ENCODE data around the gene LRRN3.

DNA sequence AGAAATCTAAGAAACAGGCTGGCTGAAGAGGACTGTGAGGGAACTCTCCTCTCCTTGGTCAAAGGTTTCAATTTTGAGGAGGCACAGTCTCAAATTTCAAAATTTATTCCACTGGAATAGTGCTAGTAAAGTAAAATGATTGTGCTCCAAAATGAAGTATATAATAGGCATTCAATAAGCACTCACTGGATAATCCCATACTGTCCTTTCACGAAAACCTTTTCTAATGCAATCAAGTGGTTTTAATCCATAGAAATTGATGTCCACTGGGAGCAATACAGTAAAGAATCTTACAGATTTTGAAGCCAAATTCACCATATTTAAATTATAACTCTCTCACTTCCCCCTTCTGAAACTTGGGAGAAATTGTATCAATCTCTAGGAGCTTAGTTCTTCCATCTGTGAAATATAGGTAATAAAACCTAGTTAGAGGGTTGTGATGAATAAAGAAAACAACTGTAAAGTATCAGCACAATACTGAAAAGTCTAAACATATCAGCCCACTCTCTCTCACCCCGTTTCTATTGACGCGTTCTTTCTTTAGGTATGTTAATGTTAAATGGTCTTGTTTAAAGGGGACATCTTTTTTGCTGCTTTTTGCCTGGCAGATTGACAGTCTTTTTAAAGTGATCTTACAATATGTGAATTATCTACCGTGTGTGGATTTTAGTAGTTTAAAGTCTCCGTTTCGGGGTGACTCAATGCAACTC is 40.8 kb upstream of the LRRN3 start:
- TF ChIP-seq POLR2A (IDR thresholded peaks at IDR 0.05): no peak
- TF ChIP-seq, protein P1, sequence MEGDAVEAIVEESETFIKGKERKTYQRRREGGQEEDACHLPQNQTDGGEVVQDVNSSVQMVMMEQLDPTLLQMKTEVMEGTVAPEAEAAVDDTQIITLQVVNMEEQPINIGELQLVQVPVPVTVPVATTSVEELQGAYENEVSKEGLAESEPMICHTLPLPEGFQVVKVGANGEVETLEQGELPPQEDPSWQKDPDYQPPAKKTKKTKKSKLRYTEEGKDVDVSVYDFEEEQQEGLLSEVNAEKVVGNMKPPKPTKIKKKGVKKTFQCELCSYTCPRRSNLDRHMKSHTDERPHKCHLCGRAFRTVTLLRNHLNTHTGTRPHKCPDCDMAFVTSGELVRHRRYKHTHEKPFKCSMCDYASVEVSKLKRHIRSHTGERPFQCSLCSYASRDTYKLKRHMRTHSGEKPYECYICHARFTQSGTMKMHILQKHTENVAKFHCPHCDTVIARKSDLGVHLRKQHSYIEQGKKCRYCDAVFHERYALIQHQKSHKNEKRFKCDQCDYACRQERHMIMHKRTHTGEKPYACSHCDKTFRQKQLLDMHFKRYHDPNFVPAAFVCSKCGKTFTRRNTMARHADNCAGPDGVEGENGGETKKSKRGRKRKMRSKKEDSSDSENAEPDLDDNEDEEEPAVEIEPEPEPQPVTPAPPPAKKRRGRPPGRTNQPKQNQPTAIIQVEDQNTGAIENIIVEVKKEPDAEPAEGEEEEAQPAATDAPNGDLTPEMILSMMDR (IDR thresholded peaks at IDR 0.05): no peak

Data from vagina (tissue), 2 donors.